ENCODE data around the gene ALKBH7.

ALKBH7 gene

GRCh38 chr19:6421075-6422014 is 48.8 kb downstream of the ALKBH7 start:
- FAIRE-seq = no peak
- DNase-seq (ENCODE audit: insufficient read length, low spot score) = peak; percentile 11
- TF ChIP-seq CTCF (IDR thresholded peaks at IDR 0.05; ENCODE audit: insufficient read depth, missing control alignments) = no peak

- DNase-seq (ENCODE audit: insufficient read length, low spot score) (no peak), FAIRE-seq (no peak)
- TF ChIP-seq CTCF (IDR thresholded peaks at IDR 0.05; ENCODE audit: insufficient read depth, missing control alignments) = no peak
Measured at GRCh38 chr19:6423499-6424194, 51.1 kb downstream of the ALKBH7 start.

GRCh38 chr19:6424195-6424938 is 51.8 kb downstream of the ALKBH7 start, which contains the start of gene KHSRP:
TSS of gene KHSRP (minus strand) at chr19:6424811. CDS start at chr19:6424701, 110 bp downstream.
- FAIRE-seq (no peak), DNase-seq (ENCODE audit: insufficient read length, low spot score) (peak; percentile 95)
- TF ChIP-seq CTCF (IDR thresholded peaks at IDR 0.05; ENCODE audit: insufficient read depth, missing control alignments) = no peak
